ENCODE data around the gene NOG. TPM values are rescaled to one million over a fixed set of nuclear protein-coding genes. Genes with fewer than 3 reads are reported as not detected.

Gene NOG
- total and polyA plus RNA-seq, 9 of the 15 experiments (the other 6 are each of a cell fraction or from before 2014, with no cell fraction given) = not detected

DNA sequence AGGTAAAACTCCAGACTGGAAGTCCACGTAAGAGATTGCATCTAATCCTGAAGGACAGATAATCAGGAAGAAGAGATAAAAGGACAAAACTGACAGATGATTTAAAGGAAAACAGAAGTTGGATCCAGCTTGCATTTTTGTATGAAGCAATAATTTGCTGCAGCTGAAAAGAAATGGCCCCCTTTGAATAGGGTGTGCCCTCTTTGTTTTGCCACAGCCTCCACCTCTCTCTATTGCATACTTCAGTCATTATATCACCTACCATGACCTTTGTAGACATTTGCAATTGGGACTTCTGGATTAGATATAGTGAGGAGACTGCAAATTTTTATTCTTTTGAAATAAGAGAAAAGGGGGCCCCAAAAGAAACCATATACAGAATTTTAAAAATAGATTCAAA, 8.1 kb downstream of the NOG start (continued):
- TF ChIP-seq, protein P1, sequence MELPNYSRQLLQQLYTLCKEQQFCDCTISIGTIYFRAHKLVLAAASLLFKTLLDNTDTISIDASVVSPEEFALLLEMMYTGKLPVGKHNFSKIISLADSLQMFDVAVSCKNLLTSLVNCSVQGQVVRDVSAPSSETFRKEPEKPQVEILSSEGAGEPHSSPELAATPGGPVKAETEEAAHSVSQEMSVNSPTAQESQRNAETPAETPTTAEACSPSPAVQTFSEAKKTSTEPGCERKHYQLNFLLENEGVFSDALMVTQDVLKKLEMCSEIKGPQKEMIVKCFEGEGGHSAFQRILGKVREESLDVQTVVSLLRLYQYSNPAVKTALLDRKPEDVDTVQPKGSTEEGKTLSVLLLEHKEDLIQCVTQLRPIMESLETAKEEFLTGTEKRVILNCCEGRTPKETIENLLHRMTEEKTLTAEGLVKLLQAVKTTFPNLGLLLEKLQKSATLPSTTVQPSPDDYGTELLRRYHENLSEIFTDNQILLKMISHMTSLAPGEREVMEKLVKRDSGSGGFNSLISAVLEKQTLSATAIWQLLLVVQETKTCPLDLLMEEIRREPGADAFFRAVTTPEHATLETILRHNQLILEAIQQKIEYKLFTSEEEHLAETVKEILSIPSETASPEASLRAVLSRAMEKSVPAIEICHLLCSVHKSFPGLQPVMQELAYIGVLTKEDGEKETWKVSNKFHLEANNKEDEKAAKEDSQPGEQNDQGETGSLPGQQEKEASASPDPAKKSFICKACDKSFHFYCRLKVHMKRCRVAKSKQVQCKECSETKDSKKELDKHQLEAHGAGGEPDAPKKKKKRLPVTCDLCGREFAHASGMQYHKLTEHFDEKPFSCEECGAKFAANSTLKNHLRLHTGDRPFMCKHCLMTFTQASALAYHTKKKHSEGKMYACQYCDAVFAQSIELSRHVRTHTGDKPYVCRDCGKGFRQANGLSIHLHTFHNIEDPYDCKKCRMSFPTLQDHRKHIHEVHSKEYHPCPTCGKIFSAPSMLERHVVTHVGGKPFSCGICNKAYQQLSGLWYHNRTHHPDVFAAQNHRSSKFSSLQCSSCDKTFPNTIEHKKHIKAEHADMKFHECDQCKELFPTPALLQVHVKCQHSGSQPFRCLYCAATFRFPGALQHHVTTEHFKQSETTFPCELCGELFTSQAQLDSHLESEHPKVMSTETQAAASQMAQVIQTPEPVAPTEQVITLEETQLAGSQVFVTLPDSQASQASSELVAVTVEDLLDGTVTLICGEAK (IDR thresholded peaks at IDR 0.05) = no peak
- TF ChIP-seq, protein P1 (CRISPR knock-in tag; IDR thresholded peaks at IDR 0.05) = no peak
- TF ChIP-seq, protein P2, sequence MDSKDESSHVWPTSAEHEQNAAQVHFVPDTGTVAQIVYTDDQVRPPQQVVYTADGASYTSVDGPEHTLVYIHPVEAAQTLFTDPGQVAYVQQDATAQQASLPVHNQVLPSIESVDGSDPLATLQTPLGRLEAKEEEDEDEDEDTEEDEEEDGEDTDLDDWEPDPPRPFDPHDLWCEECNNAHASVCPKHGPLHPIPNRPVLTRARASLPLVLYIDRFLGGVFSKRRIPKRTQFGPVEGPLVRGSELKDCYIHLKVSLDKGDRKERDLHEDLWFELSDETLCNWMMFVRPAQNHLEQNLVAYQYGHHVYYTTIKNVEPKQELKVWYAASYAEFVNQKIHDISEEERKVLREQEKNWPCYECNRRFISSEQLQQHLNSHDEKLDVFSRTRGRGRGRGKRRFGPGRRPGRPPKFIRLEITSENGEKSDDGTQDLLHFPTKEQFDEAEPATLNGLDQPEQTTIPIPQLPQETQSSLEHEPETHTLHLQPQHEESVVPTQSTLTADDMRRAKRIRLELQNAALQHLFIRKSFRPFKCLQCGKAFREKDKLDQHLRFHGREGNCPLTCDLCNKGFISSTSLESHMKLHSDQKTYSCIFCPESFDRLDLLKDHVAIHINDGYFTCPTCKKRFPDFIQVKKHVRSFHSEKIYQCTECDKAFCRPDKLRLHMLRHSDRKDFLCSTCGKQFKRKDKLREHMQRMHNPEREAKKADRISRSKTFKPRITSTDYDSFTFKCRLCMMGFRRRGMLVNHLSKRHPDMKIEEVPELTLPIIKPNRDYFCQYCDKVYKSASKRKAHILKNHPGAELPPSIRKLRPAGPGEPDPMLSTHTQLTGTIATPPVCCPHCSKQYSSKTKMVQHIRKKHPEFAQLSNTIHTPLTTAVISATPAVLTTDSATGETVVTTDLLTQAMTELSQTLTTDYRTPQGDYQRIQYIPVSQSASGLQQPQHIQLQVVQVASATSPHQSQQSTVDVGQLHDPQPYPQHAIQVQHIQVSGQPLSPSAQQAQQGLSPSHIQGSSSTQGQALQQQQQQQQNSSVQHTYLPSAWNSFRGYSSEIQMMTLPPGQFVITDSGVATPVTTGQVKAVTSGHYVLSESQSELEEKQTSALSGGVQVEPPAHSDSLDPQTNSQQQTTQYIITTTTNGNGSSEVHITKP (IDR thresholded peaks at IDR 0.05; ENCODE audit: partially characterized antibody) = no peak
- no peak for TF ChIP-seq ZNF354B (CRISPR knock-in tag; IDR thresholded peaks at IDR 0.05)
- no peak for TF ChIP-seq MECOM (CRISPR knock-in tag; IDR thresholded peaks at IDR 0.05)
- TF ChIP-seq ZNF79 (CRISPR knock-in tag; IDR thresholded peaks at IDR 0.05; ENCODE audit: low read depth) = no peak
- TF ChIP-seq MAFG (tag; conservative IDR thresholded peaks at IDR 0.05) = no peak
- TF ChIP-seq TAF7 (tag; IDR thresholded peaks at IDR 0.05) = no peak

Data from K562 (cell line).